ENCODE measurements around the gene TMEM129. TPM values are rescaled to one million over a fixed set of nuclear protein-coding genes. Genes with fewer than 3 reads are reported as not detected.

The TMEM129 gene
- total RNA-seq, 4 donors from 2014 or later = 28.9 to 106 (median 67.1) TPM

DNA sequence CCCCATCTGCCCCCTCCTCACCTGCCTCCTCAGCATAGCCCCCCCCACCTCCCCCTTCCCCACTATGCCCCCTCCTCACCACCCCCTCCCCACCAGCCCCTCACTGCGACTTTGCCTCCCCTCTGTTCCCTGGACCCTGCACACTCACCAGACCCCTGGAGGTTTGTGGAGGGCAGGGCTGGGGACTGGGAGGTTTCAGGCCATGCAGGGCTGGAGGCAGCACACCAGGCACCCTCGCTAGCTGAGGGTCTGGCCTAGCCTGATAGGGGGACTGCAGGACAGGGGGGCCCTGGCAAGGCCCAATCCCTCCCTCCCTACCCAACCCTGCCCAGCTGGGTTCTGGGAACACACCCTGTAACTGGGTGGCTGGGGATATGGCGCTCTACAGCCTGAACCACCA lies 28.2 kb upstream of the TMEM129 start:
- Histone ChIP-seq H3K4me3 (no peak overlapping the region), H3K36me3 (peaks cover 0 to 4% (median 0%) of the 10 kb centered on the region in 3 donors), H3K27ac (no peak overlapping the region), H3K27me3 (no peaks in the 10 kb centered on the region), H3K9me3 (no peaks in the 10 kb centered on the region), H3K4me1 (peaks cover 4 to 12% (median 6%) of the 10 kb centered on the region in 4 donors)
- TF ChIP-seq, protein P1, sequence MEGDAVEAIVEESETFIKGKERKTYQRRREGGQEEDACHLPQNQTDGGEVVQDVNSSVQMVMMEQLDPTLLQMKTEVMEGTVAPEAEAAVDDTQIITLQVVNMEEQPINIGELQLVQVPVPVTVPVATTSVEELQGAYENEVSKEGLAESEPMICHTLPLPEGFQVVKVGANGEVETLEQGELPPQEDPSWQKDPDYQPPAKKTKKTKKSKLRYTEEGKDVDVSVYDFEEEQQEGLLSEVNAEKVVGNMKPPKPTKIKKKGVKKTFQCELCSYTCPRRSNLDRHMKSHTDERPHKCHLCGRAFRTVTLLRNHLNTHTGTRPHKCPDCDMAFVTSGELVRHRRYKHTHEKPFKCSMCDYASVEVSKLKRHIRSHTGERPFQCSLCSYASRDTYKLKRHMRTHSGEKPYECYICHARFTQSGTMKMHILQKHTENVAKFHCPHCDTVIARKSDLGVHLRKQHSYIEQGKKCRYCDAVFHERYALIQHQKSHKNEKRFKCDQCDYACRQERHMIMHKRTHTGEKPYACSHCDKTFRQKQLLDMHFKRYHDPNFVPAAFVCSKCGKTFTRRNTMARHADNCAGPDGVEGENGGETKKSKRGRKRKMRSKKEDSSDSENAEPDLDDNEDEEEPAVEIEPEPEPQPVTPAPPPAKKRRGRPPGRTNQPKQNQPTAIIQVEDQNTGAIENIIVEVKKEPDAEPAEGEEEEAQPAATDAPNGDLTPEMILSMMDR (IDR thresholded peaks at IDR 0.05) = no peak
- TF ChIP-seq POLR2A (IDR thresholded peaks at IDR 0.05) = no peak
- DNase-seq = no peak

DNA sequence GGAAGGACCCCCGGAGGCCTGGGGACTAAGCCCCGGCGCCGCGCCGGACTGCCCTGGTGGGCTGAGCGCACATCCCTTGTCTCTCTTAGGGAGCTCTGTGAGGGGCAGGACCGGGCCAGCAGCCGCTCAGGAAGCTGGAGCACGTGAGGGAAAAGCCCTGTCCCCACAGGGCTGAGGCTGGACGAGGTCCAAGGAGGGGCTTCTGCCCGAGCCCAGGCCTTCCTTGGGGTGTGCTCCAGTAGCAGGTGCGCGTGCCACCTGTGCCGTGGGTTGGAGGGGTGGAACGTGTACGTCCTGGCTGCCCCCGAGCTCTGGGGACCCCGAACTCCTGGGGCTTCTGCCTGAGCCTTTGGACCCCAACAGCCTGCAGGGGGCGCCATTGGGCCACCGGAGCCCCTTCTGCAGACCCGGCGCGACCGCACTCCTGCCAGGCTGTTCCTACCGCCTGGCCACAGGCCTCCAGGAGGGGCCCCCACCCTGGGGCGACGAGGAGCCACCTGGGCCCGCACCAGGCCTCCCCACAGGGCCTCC lies 27.4 kb upstream of the TMEM129 start:
- peak; percentile 63 to 89 (median 86) for DNase-seq
- no peaks in the 10 kb centered on the region for H3K27me3 ChIP-seq
- H3K9me3 ChIP-seq = no peaks in the 10 kb centered on the region
- H3K4me3 ChIP-seq = no peak overlapping the region
- no peak overlapping the region for H3K27ac ChIP-seq
- TF ChIP-seq, protein P1 (IDR thresholded peaks at IDR 0.05) = peak; percentile 34 to 80 (median 72)
- TF ChIP-seq POLR2A (IDR thresholded peaks at IDR 0.05) = no peak
- peaks cover 0 to 5% (median 0%) of the 10 kb centered on the region in 3 donors for H3K36me3 ChIP-seq
- H3K4me1 ChIP-seq = peaks cover 4 to 12% (median 6%) of the 10 kb centered on the region in 4 donors

DNA sequence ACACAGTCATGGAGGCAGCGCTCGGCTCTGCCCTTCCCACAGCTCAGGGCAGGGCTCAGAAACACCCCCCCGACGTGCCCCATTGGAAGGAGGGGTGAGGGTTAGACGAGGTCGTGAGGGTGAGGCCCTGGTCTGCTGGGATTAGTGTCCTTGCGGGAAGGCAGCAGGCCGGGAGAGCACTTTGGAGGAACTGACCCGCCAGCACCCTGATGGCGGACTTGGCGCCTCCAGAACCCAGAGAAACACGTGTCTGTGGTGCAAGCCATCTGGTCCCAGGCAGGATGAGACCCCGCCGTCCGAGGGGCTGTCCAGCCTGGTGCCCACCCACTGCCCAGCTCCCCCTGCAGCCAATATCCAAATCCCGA lies 26.5 kb upstream of the TMEM129 start:
- peaks cover 0 to 5% (median 0%) of the 10 kb centered on the region in 3 donors for H3K36me3 ChIP-seq
- no peaks in the 10 kb centered on the region for H3K27me3 ChIP-seq
- no peak for TF ChIP-seq POLR2A (IDR thresholded peaks at IDR 0.05)
- TF ChIP-seq, protein P1 (IDR thresholded peaks at IDR 0.05) = no peak
- no peaks in the 10 kb centered on the region for H3K9me3 ChIP-seq
- H3K4me1 ChIP-seq = peaks cover 3 to 6% (median 5%) of the 10 kb centered on the region in 4 donors
- H3K4me3 ChIP-seq = no peak overlapping the region
- DNase-seq = no peak
- H3K27ac ChIP-seq = no peak overlapping the region

DNA sequence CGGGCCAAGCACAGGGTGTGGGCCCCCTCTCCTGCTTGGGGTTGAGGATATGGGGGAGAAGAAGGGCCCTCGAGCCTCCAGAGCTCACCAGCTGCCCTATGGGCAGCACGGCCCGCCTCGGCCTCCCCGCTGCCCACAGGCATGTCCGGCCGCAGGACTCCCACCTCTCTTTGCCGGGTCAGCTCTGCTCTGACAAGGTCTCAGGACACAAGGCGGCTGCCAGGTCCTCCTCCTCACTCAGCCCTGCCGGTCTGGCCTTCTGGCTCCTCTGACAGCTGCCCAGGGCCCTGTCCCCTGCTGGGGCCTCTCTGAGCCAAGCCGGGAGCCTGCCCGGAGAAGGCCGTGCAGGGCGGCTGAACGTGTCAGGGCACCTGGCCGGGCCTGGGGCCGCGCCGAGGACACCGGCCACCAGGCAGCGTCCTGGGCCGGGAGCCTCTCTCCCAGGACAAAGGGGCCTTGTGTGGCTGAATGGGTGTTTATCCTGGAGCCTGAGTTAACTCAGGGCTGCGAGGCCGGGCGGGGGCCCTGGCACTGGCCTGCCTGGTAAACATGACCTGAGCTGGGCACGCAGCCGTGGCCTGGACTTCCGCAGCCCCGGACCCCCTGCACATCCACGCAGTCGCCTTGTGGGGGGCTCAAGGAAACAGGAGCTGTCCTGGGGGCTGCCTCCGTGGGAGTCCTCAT lies 25.9 kb upstream of the TMEM129 start:
- Histone ChIP-seq H3K27ac (no peak overlapping the region), H3K9me3 (no peaks in the 10 kb centered on the region), H3K27me3 (no peaks in the 10 kb centered on the region), H3K4me3 (no peak overlapping the region), H3K36me3 (peaks cover 0 to 5% (median 0%) of the 10 kb centered on the region in 3 donors), H3K4me1 (peaks cover 0 to 6% (median under 1%) of the 10 kb centered on the region in 4 donors)
- no peak for DNase-seq
- TF ChIP-seq POLR2A (IDR thresholded peaks at IDR 0.05) = no peak
- TF ChIP-seq, protein P1 (IDR thresholded peaks at IDR 0.05) = no peak

DNA sequence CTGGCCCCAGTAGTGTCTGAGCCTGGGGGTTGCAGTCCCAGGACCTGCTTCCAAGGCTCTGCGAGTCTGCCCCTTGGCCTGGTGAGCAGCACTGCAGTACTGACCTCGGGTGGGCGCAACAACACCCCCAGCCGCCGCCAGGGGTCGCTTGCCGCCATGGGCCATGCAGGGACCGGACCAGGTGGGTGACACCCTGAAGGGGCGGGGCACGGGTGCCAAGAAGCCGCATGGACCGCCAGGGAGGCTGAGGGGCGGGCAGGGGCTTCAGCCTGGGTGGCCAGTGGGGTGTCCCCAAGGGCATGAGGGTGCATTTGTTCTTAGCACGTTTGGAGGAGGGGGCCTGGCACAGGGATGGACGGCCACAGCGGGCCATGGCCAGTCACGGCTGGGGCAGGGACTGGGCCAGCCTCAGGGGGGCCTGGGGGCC lies 25.2 kb upstream of the TMEM129 start:
- DNase-seq = peak; percentile 72 to 86 (median 83)
- Histone ChIP-seq H3K4me1 (peaks cover 0 to 6% (median 0%) of the 10 kb centered on the region in 4 donors), H3K27ac (no peak overlapping the region), H3K4me3 (no peak overlapping the region), H3K27me3 (no peaks in the 10 kb centered on the region), H3K36me3 (peaks cover 0 to 11% (median 0%) of the 10 kb centered on the region in 3 donors), H3K9me3 (no peaks in the 10 kb centered on the region)
- TF ChIP-seq, protein P1 (IDR thresholded peaks at IDR 0.05) = peak; percentile 68 to 80 (median 74)
- no peak for TF ChIP-seq POLR2A (IDR thresholded peaks at IDR 0.05)
